Liver (tissue), 9 donors: Measurements from ENCODE around the gene AGBL4. TPM values are rescaled to one million over a fixed set of nuclear protein-coding genes. Genes with fewer than 3 reads are reported as not detected.

Experiments used
- DNase-seq: peaks from one replicate; pipeline ENCODE4 v3.0.0-alpha.2; 2017; ENCODE audit warnings: low spot score
- H3K27ac ChIP-seq, 2 donors: one replicate each; pipeline ENCODE4 v1.7.0; 2013; ENCODE audit warnings: inconsistent platforms in 2 of 2, low read length in 2 of 2, control low read depth in 1 of 2, low read depth in 1 of 2, mild to moderate bottlenecking in 1 of 2
- H3K27me3 ChIP-seq, 4 donors: one replicate each; pipeline versions ENCODE4 v1.6.1 to v1.7.0; 2013; ENCODE audit warnings: low read length in 3 of 4, inconsistent platforms in 1 of 4, mild to moderate bottlenecking in 1 of 4, moderate library complexity in 1 of 4; ENCODE audit not compliant: control insufficient read depth in 4 of 4, insufficient read depth in 4 of 4
- H3K36me3 ChIP-seq, 4 donors: one replicate each; pipeline versions ENCODE4 v1.6.1 to v1.7.0; 2013; ENCODE audit warnings: low read length in 3 of 4, mild to moderate bottlenecking in 3 of 4, low read depth in 1 of 4, moderate library complexity in 1 of 4; ENCODE audit not compliant: control insufficient read depth in 4 of 4, insufficient read depth in 3 of 4
- H3K4me1 ChIP-seq, 4 donors: one replicate each; pipeline versions ENCODE4 v1.6.1 to v1.7.0; 2013; ENCODE audit warnings: low read length in 3 of 4, mild to moderate bottlenecking in 3 of 4, moderate library complexity in 1 of 4; ENCODE audit not compliant: control insufficient read depth in 4 of 4, insufficient read depth in 4 of 4
- H3K4me3 ChIP-seq, 3 donors: one replicate each; pipeline versions ENCODE4 v1.6.1 to v1.7.0; 2013; ENCODE audit warnings: low read length in 3 of 3, control low read depth in 1 of 3, low read depth in 1 of 3, mild to moderate bottlenecking in 1 of 3
- H3K9ac ChIP-seq, 2 donors: one replicate each; pipeline ENCODE4 v1.7.0; 2013; ENCODE audit warnings: low read length in 2 of 2, mild to moderate bottlenecking in 2 of 2, moderate library complexity in 2 of 2, control low read depth in 1 of 2, low read depth in 1 of 2
- H3K9me3 ChIP-seq, 4 donors: one replicate each; pipeline versions ENCODE4 v1.6.1 to v1.7.0; 2013; ENCODE audit warnings: low read length in 3 of 4; ENCODE audit not compliant: control insufficient read depth in 4 of 4
- ATF3 ChIP-seq: IDR thresholded peaks from 2 replicates; pipeline ENCODE4 v1.6.1; 2016; ENCODE audit warnings: antibody characterized with exemption
- EGR1 ChIP-seq, 2 donors: IDR thresholded peaks; 2 replicates each; pipeline ENCODE4 v1.6.1; 2016 to 2018; ENCODE audit warnings: antibody characterized with exemption in 2 of 2, low read depth in 2 of 2
- FOXA2 ChIP-seq: IDR thresholded peaks from 2 replicates; pipeline ENCODE4 v1.6.1; 2016; ENCODE audit warnings: antibody characterized with exemption
- HNF4G ChIP-seq: IDR thresholded peaks from 2 replicates; pipeline ENCODE4 v1.6.1; 2016; ENCODE audit warnings: antibody characterized with exemption
- MAX ChIP-seq: IDR thresholded peaks from 2 replicates; pipeline ENCODE4 v1.6.1; 2016; ENCODE audit warnings: antibody characterized with exemption
- NR2F2 ChIP-seq: IDR thresholded peaks from 2 replicates; pipeline ENCODE4 v1.6.1; 2016; ENCODE audit warnings: antibody characterized with exemption
- TAF1 ChIP-seq: conservative IDR thresholded peaks from 2 replicates; pipeline ENCODE4 v1.6.1; 2016; ENCODE audit warnings: antibody characterized with exemption, mild to moderate bottlenecking
- YY1 ChIP-seq: IDR thresholded peaks from 2 replicates; pipeline ENCODE4 v1.6.1; 2016; ENCODE audit warnings: antibody characterized with exemption, mild to moderate bottlenecking
- ZBTB33 ChIP-seq: IDR thresholded peaks from 2 replicates; pipeline ENCODE4 v1.6.1; 2016; ENCODE audit warnings: antibody characterized with exemption
- WGBS: extraction: QIAGEN DNeasy Blood & Tissue Kit; methylation state at CpG from one replicate; pipeline ENCODE4 v1.1.7; 2013; 5-methylcytosine and 5-hydroxymethylcytosine counted together
- polyA plus RNA-seq, 2 donors: library from polyadenylated mRNA; stranded (reverse) in 1 of 2; unstranded in 1 of 2; fragments of 200-250 nt in 1 of 2; fragments of >200 nt in 1 of 2; fragmentation: Nextera tagmentation in 1 of 2; extraction: Ambion mirVana in 1 of 2; gene quantifications; one replicate each; pipeline versions ENCODE4 v1.2.1 to v1.2.3, GENCODE V29; 2013 to 2015
- total RNA-seq, 2 donors: library from RNA; depleted of rRNA; stranded (reverse); fragments of >200 nt; gene quantifications; one replicate each; pipeline ENCODE4 v1.2.3, GENCODE V29; 2014
- donor health status: healthy.
- donor health status: healthy.
- donor health status: healthy.
- donor health status: healthy.
- donor health status: healthy.

The AGBL4 gene
- total and polyA plus RNA-seq, 4 donors, result 0.75 to 0.76 TPM; not detected in 2

GRCh38 chr1:49906365-49906764, 117.4 kb downstream of the AGBL4 start:
- 77% methylated on average over 3 of the region's 3 CpGs for WGBS
- TF ChIP-seq ZBTB33, result no peak
- no peaks in the 10 kb centered on the region for H3K36me3 ChIP-seq

GRCh38 chr1:49864581-49864980, 159.2 kb downstream of the AGBL4 start:
- H3K4me1 ChIP-seq, result no peaks in the 10 kb centered on the region
- no peak overlapping the region for H3K9ac ChIP-seq
- H3K27me3 ChIP-seq, result no peaks in the 10 kb centered on the region
- no peak overlapping the region for H3K4me3 ChIP-seq
- H3K9me3 ChIP-seq, result peaks cover 0 to 2% (median 0%) of the 10 kb centered on the region in 4 donors
- no peak for TF ChIP-seq EGR1 (IDR thresholded peaks at IDR 0.05; ENCODE audit: low read depth in 2 of 2)
- no peak for TF ChIP-seq FOXA2
- no peak for TF ChIP-seq MAX
- TF ChIP-seq TAF1, result no peak
- no peak for TF ChIP-seq ATF3
- H3K27ac ChIP-seq, result no peak overlapping the region
- no peaks in the 10 kb centered on the region for H3K36me3 ChIP-seq
- WGBS, result 86% methylated on average over 4 of the region's 4 CpGs
- no peak for DNase-seq

More at GRCh38 chr1:49906365-49906764, 117.4 kb downstream of the AGBL4 start:
- H3K9ac ChIP-seq, result no peak overlapping the region
- no peaks in the 10 kb centered on the region for H3K4me1 ChIP-seq
- H3K4me3 ChIP-seq, result no peak overlapping the region
- no peaks in the 10 kb centered on the region for H3K27me3 ChIP-seq
- no peak overlapping the region for H3K27ac ChIP-seq
- no peaks in the 10 kb centered on the region for H3K9me3 ChIP-seq
- DNase-seq, result no peak

- H3K4me3 ChIP-seq, result no peak overlapping the region
- H3K36me3 ChIP-seq, result no peaks in the 10 kb centered on the region
- no peak overlapping the region for H3K27ac ChIP-seq
- H3K27me3 ChIP-seq, result no peaks in the 10 kb centered on the region
- H3K9ac ChIP-seq, result no peak overlapping the region
- no peaks in the 10 kb centered on the region for H3K9me3 ChIP-seq
- no peak for DNase-seq
- TF ChIP-seq ATF3 (no peak), HNF4G (no peak), YY1 (no peak)
- no peaks in the 10 kb centered on the region for H3K4me1 ChIP-seq
These were observed 169.0 kb downstream of the AGBL4 start for GRCh38 chr1:49854741-49855140.

GRCh38 chr1:49842596-49842995, 181.2 kb downstream of the AGBL4 start:
- no peaks in the 10 kb centered on the region for H3K36me3 ChIP-seq
- WGBS, result 76% methylated on average over 2 of the region's 2 CpGs
- H3K27ac ChIP-seq, result no peak overlapping the region
- H3K4me3 ChIP-seq, result no peak overlapping the region
- TF ChIP-seq NR2F2, result no peak
- no peaks in the 10 kb centered on the region for H3K27me3 ChIP-seq
- peaks cover 18 to 47% (median 24%) of the 10 kb centered on the region in 4 donors for H3K9me3 ChIP-seq
- no peaks in the 10 kb centered on the region for H3K4me1 ChIP-seq
- H3K9ac ChIP-seq, result no peak overlapping the region
- no peak for DNase-seq
